MCF 10A (cell line): ENCODE measurements around the gene TYROBP. TPM values are rescaled to one million over a fixed set of nuclear protein-coding genes. Genes with fewer than 3 reads are reported as not detected.

Experiments
- BruUV-seq: library from RNA; stranded (reverse); fragments of 400-500 nt; replicated peaks from 2 replicates; lab custom pipeline; 2021; lab: Mats Ljungman, UMichigan
- CTCF ChIA-PET: fragments of 300-600 bp; sonication (Branson Sonifier 250); formaldehyde crosslinking; extraction: SDS; loops from one replicate; lab custom pipeline; 2021; ENCODE audit warnings: antibody characterized with exemption, inconsistent platforms; lab: Yijun Ruan, JAX
- POLR2A ChIA-PET: fragments of 300-600, 350-650 bp; sonication (Branson Sonifier 250); formaldehyde crosslinking; extraction: SDS; loops from one replicate; lab custom pipeline; 2020; ENCODE audit warnings: antibody characterized with exemption, inconsistent platforms; lab: Yijun Ruan, JAX
- DNase-seq: peaks from one replicate; pipeline ENCODE4 v3.0.0-alpha.2; 2018; ENCODE audit not compliant: unreplicated experiment
- H3K27ac Mint-ChIP-seq: one replicate; pipeline ENCODE4 v1.8.0; 2022; ENCODE audit warnings: mild to moderate bottlenecking, low read depth, mixed read lengths; ENCODE audit not compliant: unreplicated experiment
- H3K27me3 Mint-ChIP-seq: one replicate; pipeline ENCODE4 v1.8.0; 2022; ENCODE audit warnings: mixed read lengths; ENCODE audit not compliant: insufficient read depth, unreplicated experiment
- H3K36me3 Mint-ChIP-seq: one replicate; pipeline ENCODE4 v1.8.0; 2022; ENCODE audit warnings: mild to moderate bottlenecking, moderate library complexity, mixed read lengths; ENCODE audit not compliant: insufficient read depth, unreplicated experiment
- H3K4me1 Mint-ChIP-seq: one replicate; pipeline ENCODE4 v1.8.0; 2022; ENCODE audit warnings: mixed read lengths; ENCODE audit not compliant: insufficient read depth, unreplicated experiment
- H3K4me3 Mint-ChIP-seq: one replicate; pipeline ENCODE4 v1.8.0; 2022; ENCODE audit warnings: mild to moderate bottlenecking, moderate library complexity, mixed read lengths; ENCODE audit not compliant: unreplicated experiment
- H3K9me3 Mint-ChIP-seq: one replicate; pipeline ENCODE4 v1.8.0; 2022; ENCODE audit warnings: mixed read lengths; ENCODE audit not compliant: unreplicated experiment
- CTCF ChIP-seq: fragments of 200-600 bp; IDR thresholded peaks from one replicate; pipeline ENCODE4 v1.8.0; 2022; ENCODE audit warnings: antibody characterized with exemption, mild to moderate bottlenecking; ENCODE audit not compliant: unreplicated experiment
- intact Hi-C: fragments of 100-400 bp; cut with micrococcal nuclease; formaldehyde crosslinking; loops from 2 replicates; pipeline ENCODE4 v1.14.1; 2022
- total RNA-seq: library from RNA; stranded (reverse); gene quantifications from 2 replicates; pipeline ENCODE4 v1.2.3, GENCODE V29; 2022

TYROBP gene
- total RNA-seq, 1 experiment from 2014 or later, result not detected

GRCh38 chr19:35888398-35888797 lies 19.7 kb downstream of the TYROBP start:
- TF ChIP-seq CTCF, result no peak
- BruUV-seq, result no TSS peak
- Mint-ChIP-seq H3K27me3 (no peaks in the 10 kb centered on the region), H3K4me1 (no peaks in the 10 kb centered on the region), H3K9me3 (no peaks in the 10 kb centered on the region), H3K27ac (no peak overlapping the region), H3K4me3 (no peak overlapping the region), H3K36me3 (peaks cover 61% of the 10 kb centered on the region)
- intact Hi-C loops, result loop anchor here (10.0 kb wide), 1 partner anchor 226 kb away; the partner anchor contains the start of genes OVOL3, POLR2I and TBCB
- POLR2A ChIA-PET, result interaction anchor here (0.8 to 0.9 kb wide), 2 partner anchors 10 to 98 kb away, joined by 3 read pairs; no protein-coding TSS in a partner anchor
- no peak for DNase-seq
- CTCF ChIA-PET, result interaction anchor here (0.6 to 9.2 kb wide), 2 partner anchors 24 to 45 kb away, joined by 3 to 127 read pairs; no protein-coding TSS in a partner anchor

GRCh38 chr19:35887197-35887596 lies 20.9 kb downstream of the TYROBP start:
- Mint-ChIP-seq H3K36me3 (peaks cover 50% of the 10 kb centered on the region), H3K9me3 (no peaks in the 10 kb centered on the region), H3K27ac (no peak overlapping the region), H3K27me3 (no peaks in the 10 kb centered on the region), H3K4me3 (no peak overlapping the region), H3K4me1 (no peaks in the 10 kb centered on the region)
- ChIA-PET CTCF (interaction anchor here (9.2 kb wide), 1 partner anchor 46 kb away, joined by 127 read pairs; no protein-coding TSS in a partner anchor), POLR2A (interaction anchor here (0.7 kb wide), 1 partner anchor 50 kb away, joined by 3 read pairs; no protein-coding TSS in a partner anchor)
- no TSS peak for BruUV-seq
- no peak for DNase-seq
- intact Hi-C loops, result loop anchor here (10.0 kb wide), 1 partner anchor 228 kb away; the partner anchor contains the start of genes OVOL3, POLR2I and TBCB
- no peak for TF ChIP-seq CTCF

- Mint-ChIP-seq H3K36me3 (peaks cover 44% of the 10 kb centered on the region), H3K4me1 (no peaks in the 10 kb centered on the region), H3K27ac (no peak overlapping the region), H3K4me3 (no peak overlapping the region), H3K27me3 (no peaks in the 10 kb centered on the region), H3K9me3 (no peaks in the 10 kb centered on the region)
- no peak for DNase-seq
- intact Hi-C loops, result loop anchor here (10.0 kb wide), 1 partner anchor 229 kb away; the partner anchor contains the start of genes OVOL3, POLR2I and TBCB
- POLR2A ChIA-PET, result interaction anchor here (0.6 kb wide), 1 partner anchor 26 kb away, joined by 3 read pairs; no protein-coding TSS in a partner anchor
- BruUV-seq, result no TSS peak
- TF ChIP-seq CTCF, result no peak
- CTCF ChIA-PET, result interaction anchor here (1.0 to 9.2 kb wide), 2 partner anchors 41 to 47 kb away, joined by 3 to 127 read pairs; no protein-coding TSS in a partner anchor
Observed at GRCh38 chr19:35885904-35886303, 22.2 kb downstream of the TYROBP start.

- H3K4me1 Mint-ChIP-seq, result no peaks in the 10 kb centered on the region
- ChIA-PET POLR2A (interaction anchor here (1.2 kb wide), 1 partner anchor 49 kb away, joined by 3 read pairs; no protein-coding TSS in a partner anchor), CTCF (interaction anchor here (1.0 to 9.2 kb wide), 2 partner anchors 41 to 48 kb away, joined by 3 to 127 read pairs; no protein-coding TSS in a partner anchor)
- no peak overlapping the region for H3K27ac Mint-ChIP-seq
- peaks cover 39% of the 10 kb centered on the region for H3K36me3 Mint-ChIP-seq
- no peaks in the 10 kb centered on the region for H3K27me3 Mint-ChIP-seq
- intact Hi-C loops, result loop anchor here (10.0 kb wide), 1 partner anchor 230 kb away; the partner anchor contains the start of genes OVOL3, POLR2I and TBCB
- no peak overlapping the region for H3K4me3 Mint-ChIP-seq
- no peak for DNase-seq
- TF ChIP-seq CTCF, result no peak
- no peaks in the 10 kb centered on the region for H3K9me3 Mint-ChIP-seq
- BruUV-seq, result no TSS peak
Observed at GRCh38 chr19:35885225-35885738, 22.8 kb downstream of the TYROBP start.
